Measurements from ENCODE around the gene SH3BP1.
"Not testable (repeated sequence)": the region's sequence is repeated elsewhere in the genome, so short reads cannot be mapped to it uniquely, and the experiment has no call there.

Gene SH3BP1

GRCh38 chr22:37639070-37639760 lies at the start of gene SH3BP1:
Gene SH3BP1, plus strand, starts transcription at chr22:37639669. Its CDS starts 119 bp downstream, at chr22:37639788.
- peak within 1 kb of the TSS; percentile 95 for H3K27ac ChIP-seq
- H3K27me3 ChIP-seq: no peaks in the 10 kb centered on the region
- peaks cover 50 to 84% of the 10 kb centered on the region in 2 experiments for H3K4me1 ChIP-seq (ENCODE audit: control insufficient read depth in 1 of 2, insufficient read depth in 1 of 2, low read depth in 1 of 2, low read length in 1 of 2)
- TF ChIP-seq CTCF (IDR thresholded peaks at IDR 0.05): no peak
- H3K9me3 ChIP-seq: no peaks in the 10 kb centered on the region
- H3K4me3 ChIP-seq (ENCODE audit: low read depth in 1 of 2, low read length in 1 of 2): peak within 1 kb of the TSS; percentile 85
- peaks cover 34% of the 10 kb centered on the region for H3K36me3 ChIP-seq

GRCh38 chr22:37591081-37591480 lies 48.4 kb upstream of the SH3BP1 start:
- H3K36me3 ChIP-seq; H3K27me3 ChIP-seq; H3K27ac ChIP-seq; H3K4me3 ChIP-seq (ENCODE audit: low read depth in 1 of 2, low read length in 1 of 2); H3K9me3 ChIP-seq: not testable (repeated sequence)
- peaks cover 16% of the 10 kb centered on the region in 2 experiments for H3K4me1 ChIP-seq (ENCODE audit: control insufficient read depth in 1 of 2, insufficient read depth in 1 of 2, low read depth in 1 of 2, low read length in 1 of 2)

- no peaks in the 10 kb centered on the region for H3K9me3 ChIP-seq
- TF ChIP-seq CTCF (IDR thresholded peaks at IDR 0.05): no peak
- no peaks in the 10 kb centered on the region for H3K27me3 ChIP-seq
- H3K36me3 ChIP-seq: no peaks in the 10 kb centered on the region
- peak overlapping the region in 1 of 2 experiments; percentile 3 for H3K4me3 ChIP-seq (ENCODE audit: low read depth in 1 of 2, low read length in 1 of 2)
- H3K4me1 ChIP-seq (ENCODE audit: control insufficient read depth in 1 of 2, insufficient read depth in 1 of 2, low read depth in 1 of 2, low read length in 1 of 2): peaks cover 16% of the 10 kb centered on the region in 2 experiments
- peak overlapping the region; percentile 76 for H3K27ac ChIP-seq
These were observed 47.6 kb upstream of the SH3BP1 start for GRCh38 chr22:37591823-37592404.

GRCh38 chr22:37594237-37594636 lies 45.2 kb upstream of the SH3BP1 start:
- H3K27ac ChIP-seq: no peak overlapping the region
- H3K4me3 ChIP-seq (ENCODE audit: low read depth in 1 of 2, low read length in 1 of 2): no peak overlapping the region
- TF ChIP-seq CTCF (IDR thresholded peaks at IDR 0.05): no peak
- H3K4me1 ChIP-seq (ENCODE audit: control insufficient read depth in 1 of 2, insufficient read depth in 1 of 2, low read depth in 1 of 2, low read length in 1 of 2): peaks cover 16% of the 10 kb centered on the region in 2 experiments
- no peaks in the 10 kb centered on the region for H3K27me3 ChIP-seq
- H3K36me3 ChIP-seq: no peaks in the 10 kb centered on the region
- H3K9me3 ChIP-seq: no peaks in the 10 kb centered on the region

- no peak overlapping the region for H3K4me3 ChIP-seq (ENCODE audit: low read depth in 1 of 2, low read length in 1 of 2)
- no peaks in the 10 kb centered on the region for H3K9me3 ChIP-seq
- no peaks in the 10 kb centered on the region for H3K36me3 ChIP-seq
- no peaks in the 10 kb centered on the region for H3K4me1 ChIP-seq (ENCODE audit: control insufficient read depth in 1 of 2, insufficient read depth in 1 of 2, low read depth in 1 of 2, low read length in 1 of 2)
- H3K27me3 ChIP-seq: peaks cover 15% of the 10 kb centered on the region
- TF ChIP-seq CTCF (IDR thresholded peaks at IDR 0.05): no peak
- no peak overlapping the region for H3K27ac ChIP-seq
These were observed 40.3 kb upstream of the SH3BP1 start for GRCh38 chr22:37599153-37599552.

GRCh38 chr22:37601203-37601539 lies 38.3 kb upstream of the SH3BP1 start:
- Histone ChIP-seq H3K4me1 (ENCODE audit: control insufficient read depth in 1 of 2, insufficient read depth in 1 of 2, low read depth in 1 of 2, low read length in 1 of 2) (no peaks in the 10 kb centered on the region), H3K36me3 (no peaks in the 10 kb centered on the region), H3K27me3 (peaks cover 31% of the 10 kb centered on the region), H3K27ac (no peak overlapping the region), H3K9me3 (no peaks in the 10 kb centered on the region), H3K4me3 (ENCODE audit: low read depth in 1 of 2, low read length in 1 of 2) (no peak overlapping the region)
- no peak for TF ChIP-seq CTCF (IDR thresholded peaks at IDR 0.05)
